Measurements from ENCODE around the gene CD93.

The CD93 gene

GRCh38 chr20:23099791-23100719, 13.9 kb upstream of the CD93 start:
- DNase-seq: no peak

DNA sequence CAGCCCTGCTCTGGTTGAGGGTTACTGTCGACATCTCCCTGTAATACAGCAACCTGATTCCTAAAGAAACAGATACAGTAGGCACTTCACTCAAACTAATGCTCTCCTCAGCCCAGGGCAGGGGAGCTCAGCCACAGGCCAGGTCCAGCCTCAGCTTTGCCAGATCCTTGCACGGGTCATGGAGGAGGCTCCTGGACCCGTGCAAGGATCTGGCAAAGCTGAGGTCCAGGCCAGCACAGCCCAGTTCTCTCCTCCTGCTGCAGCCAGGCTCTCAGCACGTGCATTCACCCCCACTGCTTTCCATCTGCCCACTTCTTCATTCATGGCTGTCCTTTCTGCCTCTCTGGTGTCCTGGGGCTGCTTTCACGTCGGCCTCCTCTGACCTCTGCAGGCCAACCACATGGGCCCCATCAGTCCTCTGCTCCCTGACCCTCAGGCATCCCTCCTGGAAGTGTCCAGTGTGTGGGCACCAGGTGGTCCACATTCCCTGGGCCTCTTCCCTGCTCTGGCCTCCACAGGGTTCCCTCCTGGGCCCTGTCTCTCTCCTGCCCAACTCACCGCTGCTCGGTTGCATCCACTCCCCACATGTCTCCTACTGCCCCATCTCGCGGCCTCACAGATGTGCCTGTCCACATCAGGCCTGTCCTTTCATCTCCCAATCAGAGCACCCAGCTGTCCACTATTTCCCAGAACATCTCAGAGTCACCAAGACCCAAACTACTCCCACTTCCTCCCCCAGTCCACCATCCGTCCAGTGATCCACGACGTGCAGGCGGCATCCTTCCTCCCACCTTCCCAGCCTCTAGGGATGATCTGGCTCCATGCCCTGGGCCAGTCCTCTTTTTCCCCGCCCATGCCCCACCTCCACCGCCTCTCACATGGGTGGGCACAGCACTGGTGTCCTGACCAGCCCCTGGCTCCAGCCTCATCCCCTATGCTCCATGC, 11.8 kb upstream of the CD93 start:
- no peak for DNase-seq

DNA sequence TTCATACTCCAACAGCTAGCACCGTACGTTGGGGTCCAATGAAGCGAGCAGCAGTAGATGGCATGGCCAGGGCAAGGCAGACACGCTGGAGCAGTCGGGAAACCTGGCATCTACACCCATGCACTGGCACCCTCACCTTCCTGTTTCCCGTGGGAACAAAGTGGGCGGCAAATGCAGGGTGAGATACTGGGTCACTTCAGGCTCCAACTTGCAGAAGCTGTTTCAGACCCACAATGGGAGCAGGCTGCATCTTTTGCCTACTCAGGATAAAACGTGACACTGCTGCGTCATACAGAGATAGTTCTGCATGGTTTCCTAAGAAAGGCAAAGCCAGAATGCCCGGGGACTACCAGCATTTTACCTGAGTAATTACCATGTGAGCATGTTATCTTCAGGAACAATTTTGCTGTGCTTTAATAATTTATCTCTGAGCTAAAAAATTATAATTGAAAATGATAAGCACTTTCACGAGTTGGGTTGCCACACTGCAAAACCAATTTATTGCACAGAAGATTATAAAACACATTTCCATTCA, 10.9 kb upstream of the CD93 start:
- no peak for DNase-seq

- DNase-seq: no peak
Observed at GRCh38 chr20:23096097-23096496, 10.0 kb upstream of the CD93 start.

GRCh38 chr20:23095499-23095898, 9.4 kb upstream of the CD93 start:
- DNase-seq: no peak

DNA sequence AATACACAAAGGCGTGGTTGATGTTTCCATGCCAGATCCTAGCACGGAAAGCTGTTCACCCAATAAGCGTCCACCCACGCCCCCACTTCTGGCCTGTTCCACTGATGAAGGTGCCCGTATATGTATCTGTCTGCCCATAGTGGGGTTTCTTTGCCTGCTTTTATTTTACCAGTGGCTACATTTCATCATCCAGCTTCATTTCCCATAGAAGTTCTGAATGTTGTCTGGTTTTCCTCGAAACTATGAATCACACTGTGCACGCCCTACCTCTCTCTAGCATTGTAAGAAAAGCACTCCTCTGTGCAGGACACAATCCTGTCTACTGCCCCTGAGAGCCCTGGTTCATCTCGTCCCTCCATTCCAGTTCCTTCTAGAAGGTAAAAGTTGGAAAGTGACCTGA, 8.8 kb upstream of the CD93 start:
- no peak for DNase-seq

DNA sequence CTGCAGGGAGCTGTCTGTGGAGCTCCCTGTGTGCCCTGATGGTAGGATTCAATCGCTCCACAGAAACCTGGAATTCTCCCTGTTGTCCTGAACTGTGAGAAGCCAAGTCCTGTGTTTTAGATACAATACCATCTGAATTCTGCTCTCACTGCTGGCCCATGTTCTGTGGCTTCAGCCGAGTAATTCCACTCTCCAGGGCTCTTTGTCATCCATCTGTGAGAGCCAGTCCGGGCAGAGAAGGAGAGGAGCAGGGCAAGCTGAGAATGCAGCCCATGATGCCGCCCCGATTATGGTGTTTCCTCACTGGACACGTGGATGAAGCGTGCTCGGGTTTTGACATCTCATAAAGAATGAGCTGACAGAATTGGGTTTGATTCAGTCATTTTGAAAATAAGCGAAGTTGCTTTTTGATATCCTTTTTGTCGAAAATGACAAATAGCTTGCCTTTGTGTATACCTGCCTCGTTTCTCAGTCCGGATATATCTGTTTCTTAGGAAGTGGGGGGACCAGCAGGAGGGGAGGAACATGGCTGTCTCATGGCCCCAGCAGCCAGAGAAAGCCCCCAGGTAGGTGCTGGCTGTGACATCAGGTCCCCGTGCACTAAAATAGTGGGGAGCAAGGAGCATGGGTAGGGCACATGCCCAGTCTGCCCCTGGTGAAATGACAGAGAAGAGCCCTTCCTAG, 8.2 kb upstream of the CD93 start:
- DNase-seq: no peak

DNA sequence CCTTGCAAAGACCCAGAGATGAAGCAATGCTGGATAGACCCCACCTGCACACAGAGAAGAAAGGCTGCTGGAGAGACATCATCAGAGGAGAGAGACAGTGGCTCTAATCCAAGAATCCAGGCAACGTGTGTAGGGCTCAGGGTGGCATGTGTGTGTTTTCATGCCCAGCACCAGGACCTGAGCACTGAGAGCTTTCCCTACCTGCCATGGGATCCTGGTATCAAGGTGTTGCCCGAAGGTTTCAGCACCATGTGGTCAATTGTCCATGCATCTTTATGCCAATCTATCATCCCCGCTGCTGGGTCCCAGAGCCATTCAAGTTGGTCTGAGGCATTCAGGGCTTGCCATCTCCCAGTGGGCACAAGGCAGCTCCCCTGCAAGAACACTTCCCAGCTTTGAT, 7.5 kb upstream of the CD93 start:
- no peak for DNase-seq

- DNase-seq: no peak
Observed at GRCh38 chr20:23092861-23093495, 6.9 kb upstream of the CD93 start.

GRCh38 chr20:23092384-23092756, 6.2 kb upstream of the CD93 start:
- DNase-seq: no peak

DNA sequence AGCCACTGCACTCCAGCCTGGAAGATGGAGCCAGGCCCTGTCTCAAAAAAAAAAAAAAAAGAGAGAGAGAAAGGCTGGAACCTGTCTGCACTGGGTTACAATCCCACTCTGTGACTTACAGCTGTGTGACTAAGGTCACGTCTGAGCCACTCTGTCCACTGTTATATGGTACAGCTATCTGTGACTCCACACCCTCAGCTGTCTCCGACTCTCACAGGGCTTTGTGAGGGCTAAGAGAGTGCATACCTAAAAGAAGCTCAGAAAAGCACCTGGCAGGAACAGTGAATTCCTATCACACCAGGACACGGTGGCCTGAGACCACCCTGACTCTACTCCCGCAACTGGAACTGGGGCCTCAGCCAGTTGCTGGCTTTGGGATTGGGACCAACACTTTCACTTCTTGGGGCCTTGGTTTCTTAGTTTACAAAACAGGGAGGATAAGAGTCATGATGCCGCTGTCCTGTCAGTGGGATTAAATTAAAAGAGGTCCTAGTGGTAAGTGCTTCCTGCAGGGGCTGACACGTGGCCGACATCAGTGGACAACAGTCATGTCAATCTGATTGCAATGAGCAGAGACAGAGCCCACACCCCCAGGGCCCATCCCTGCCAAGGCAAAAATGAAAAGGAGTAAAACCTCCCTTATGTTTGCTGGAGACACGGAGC, 5.7 kb upstream of the CD93 start:
- no peak for DNase-seq

DNA sequence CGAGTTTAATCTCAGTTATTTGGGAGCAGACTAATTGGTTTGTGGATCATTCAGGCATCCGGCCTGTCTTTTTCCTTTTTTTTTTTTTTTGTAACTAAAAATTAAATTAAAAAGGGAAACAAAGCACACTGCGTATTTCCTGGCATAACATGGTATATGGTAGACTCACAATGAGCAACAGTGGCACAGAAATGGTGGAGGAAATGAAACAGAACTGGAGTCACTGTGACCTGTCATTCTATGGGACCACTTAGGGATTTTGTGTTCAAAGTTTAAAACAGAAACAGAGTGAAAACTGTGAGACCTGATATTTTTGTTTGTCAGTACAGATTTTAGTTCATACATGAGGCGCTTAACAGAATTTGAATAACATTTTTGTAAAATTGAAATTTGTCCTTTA, 4.8 kb upstream of the CD93 start:
- DNase-seq: no peak

- DNase-seq: no peak
Observed at GRCh38 chr20:23090147-23090546, 4.0 kb upstream of the CD93 start.

DNA sequence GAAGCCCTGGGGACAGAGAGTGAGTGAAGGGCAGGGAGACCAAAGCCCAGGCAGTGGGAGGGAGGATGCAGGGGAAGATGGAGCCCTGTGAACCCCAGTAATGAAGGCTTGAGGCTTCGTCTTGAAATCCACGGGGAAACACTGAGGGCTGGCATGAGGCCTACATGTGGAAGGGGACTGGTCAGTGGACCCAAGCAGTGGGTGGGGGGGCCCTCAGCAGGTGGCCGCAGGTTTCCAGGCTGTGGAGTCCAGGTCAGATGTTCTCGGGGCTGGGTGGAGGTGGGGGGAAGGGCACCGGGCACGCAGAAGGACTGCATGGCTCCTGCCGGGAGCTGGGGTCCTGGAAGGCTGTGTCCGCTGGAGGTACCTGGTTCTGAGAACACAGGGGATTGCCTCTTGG, 2.7 kb upstream of the CD93 start:
- DNase-seq: no peak

DNA sequence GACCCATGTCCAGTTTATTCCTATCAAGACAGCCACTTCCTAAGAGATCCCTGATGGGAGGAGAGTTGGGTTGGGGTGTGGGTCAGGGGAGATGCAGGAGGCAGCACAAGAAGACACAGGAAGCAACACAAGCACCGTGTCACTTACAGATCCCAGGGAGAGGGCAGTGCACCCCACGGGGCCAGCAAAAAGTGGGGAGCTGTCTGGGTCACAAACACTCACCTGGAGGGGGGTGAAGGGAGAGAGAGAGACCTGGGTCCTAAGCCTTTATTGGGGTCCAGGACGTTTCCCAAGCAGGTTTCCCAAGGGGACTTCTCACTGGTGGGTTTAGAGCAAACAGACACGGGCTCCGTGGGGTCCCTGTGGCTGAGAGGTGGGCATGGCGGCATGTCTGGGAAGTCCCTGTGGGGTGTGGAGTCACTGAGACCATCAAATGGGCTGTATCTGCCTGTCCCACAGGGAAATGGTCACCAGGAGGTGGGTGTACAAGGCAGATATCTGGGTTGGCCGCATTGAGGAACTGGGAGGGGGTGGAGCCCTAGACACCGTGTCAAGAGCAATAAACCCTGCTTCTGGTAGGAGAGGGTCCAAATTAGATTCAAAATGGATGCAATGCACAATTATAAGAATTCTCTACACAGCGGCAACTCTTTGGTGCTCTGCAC, 1.6 kb upstream of the CD93 start:
- no peak for DNase-seq

DNA sequence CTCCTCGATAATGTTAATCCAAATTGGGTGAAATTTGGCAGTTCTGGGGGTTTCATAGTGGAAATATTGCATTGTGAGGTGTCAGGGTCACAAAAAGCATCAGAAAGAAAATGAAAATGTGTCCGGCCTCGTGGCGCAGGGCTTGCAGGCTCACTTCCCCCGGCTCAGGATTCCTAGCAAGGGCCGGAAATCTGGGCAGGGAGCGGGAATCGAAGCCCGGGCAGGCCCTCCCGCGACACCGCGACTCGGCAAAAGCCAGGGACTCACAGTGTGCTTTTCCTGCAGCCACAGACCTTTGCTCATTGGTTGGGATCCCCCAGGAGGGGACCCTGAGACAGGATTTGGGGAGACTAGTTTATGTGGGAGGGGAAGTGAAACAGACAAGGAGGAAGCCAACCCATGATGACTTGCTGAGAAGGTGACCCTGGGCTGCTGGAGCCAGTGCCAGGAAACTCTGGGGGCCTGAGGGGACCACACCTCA, 847 bp upstream of the CD93 start:
- DNase-seq: no peak

DNA sequence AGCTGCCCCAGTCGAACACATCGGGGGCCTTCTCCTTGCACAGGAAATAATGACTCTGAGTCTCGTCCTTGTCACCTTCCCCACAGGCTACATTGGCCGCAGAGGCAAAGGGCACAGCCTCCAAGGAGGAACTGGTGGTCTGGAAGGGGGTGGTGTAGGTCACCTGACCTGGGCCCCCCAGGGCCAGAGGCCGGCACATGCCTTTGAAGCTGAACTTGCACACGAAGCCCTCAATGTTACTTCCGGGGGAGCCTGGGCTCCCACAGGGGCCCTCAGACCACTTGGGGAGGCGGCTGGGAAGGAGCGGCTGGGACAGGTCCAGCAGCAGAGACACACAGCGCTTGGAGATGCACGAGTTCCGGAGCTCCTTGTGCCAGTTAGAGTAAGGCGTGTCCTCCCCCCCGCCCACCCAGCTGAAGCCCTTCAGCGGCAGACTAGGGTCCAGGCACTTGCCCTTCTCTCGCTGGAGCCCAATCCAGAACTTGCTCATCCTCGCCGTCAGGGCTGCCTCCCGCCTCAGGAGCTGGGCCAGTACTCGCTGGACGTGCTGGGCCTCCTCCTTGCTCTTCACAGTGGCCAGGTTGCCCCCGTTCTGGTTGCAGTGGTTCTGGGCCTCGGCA, 578 bp downstream of the CD93 start:
- no peak for DNase-seq

DNA sequence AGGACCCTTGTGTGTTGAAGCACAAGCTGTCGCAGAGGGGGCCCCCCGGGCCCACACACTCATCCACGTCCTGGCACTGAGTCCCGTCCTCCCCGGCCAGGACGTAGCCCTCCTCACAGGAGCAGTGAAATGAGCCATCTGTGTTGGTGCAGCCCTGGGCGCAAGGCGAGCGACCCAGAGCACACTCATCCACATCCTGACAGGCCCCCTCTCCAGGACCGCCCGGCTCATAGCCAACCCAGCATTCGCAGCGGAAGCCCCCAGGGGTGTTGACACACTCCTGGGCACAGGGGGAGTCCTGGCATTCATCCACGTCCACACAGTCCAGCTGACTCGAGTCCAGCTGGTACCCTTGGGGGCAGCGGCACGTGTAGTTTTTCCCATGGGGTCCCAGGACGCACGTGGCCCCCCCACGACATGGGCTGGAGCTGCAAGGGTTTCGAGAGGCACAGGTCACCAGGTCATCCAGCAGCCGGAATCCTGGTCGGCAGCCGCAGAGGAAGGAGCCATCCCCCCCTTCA, 1.2 kb downstream of the CD93 start:
- no peak for DNase-seq

- no peak for DNase-seq
Observed at GRCh38 chr20:23084282-23084844, 1.8 kb downstream of the CD93 start.

- no peak for DNase-seq
Observed at GRCh38 chr20:23083553-23084220, 2.4 kb downstream of the CD93 start.

Data from NCI-H1436 (cell line).